HFFc6 (cell line): ENCODE results near the gene GBP2. TPM values are rescaled to one million over a fixed set of nuclear protein-coding genes. Genes with fewer than 3 reads are reported as not detected.

ENCODE experiments used
- DNase-seq: peaks from one replicate; pipeline ENCODE4 v3.0.0-alpha.2; 2018
- H3K27ac Mint-ChIP-seq: 2 replicates; pipeline ENCODE4 v1.8.0; 2020; ENCODE audit warnings: mild to moderate bottlenecking, mixed read lengths
- H3K27me3 Mint-ChIP-seq: 2 replicates; pipeline ENCODE4 v1.8.0; 2021; ENCODE audit warnings: mild to moderate bottlenecking, moderate library complexity, mixed read lengths; ENCODE audit not compliant: insufficient read depth
- H3K36me3 Mint-ChIP-seq: 2 replicates; pipeline ENCODE4 v1.8.0; 2021; ENCODE audit warnings: low read depth, mixed read lengths
- H3K4me1 Mint-ChIP-seq: 2 replicates; pipeline ENCODE4 v1.8.0; 2020; ENCODE audit warnings: low read depth, mixed read lengths
- H3K4me3 Mint-ChIP-seq: 2 replicates; pipeline ENCODE4 v1.8.0; 2020; ENCODE audit warnings: mild to moderate bottlenecking, moderate library complexity, mixed read lengths
- H3K9me3 Mint-ChIP-seq: 2 replicates; pipeline ENCODE4 v1.8.0; 2020; ENCODE audit warnings: mild to moderate bottlenecking, mixed read lengths
- CTCF ChIP-seq: fragments of 200-600 bp; sonication (generic); IDR thresholded peaks from 2 replicates; pipeline ENCODE4 v1.5.0; 2021; ENCODE audit warnings: antibody characterized with exemption, mild to moderate bottlenecking
- total RNA-seq, 6 experiments: library from RNA; stranded (reverse); fragmentation: NEBNext Ultra II Directional; extraction: Animal tissue kit (Norgen Biotek cat#: 25700); gene quantifications; 2 replicates in 1 of 6; 3 replicates in 5 of 6; pipeline ENCODE4 v1.2.3, GENCODE V29; 2021

The GBP2 gene
- total RNA-seq, 6 experiments from 2014 or later, result 0.40 to 0.85 (median 0.52) TPM

GRCh38 chr1:89070509-89070908 lies 55.4 kb downstream of the GBP2 start:
- Mint-ChIP-seq H3K27ac (no peak overlapping the region), H3K4me1 (peaks cover 26% of the 10 kb centered on the region), H3K4me3 (peak overlapping the region; percentile 82; the same call in 1 of the 2 replicates), H3K9me3 (peaks cover 8% of the 10 kb centered on the region; the same call in 1 of the 2 replicates), H3K27me3 (peaks cover 2% of the 10 kb centered on the region; the same call in 1 of the 2 replicates), H3K36me3 (no peaks in the 10 kb centered on the region)
- TF ChIP-seq CTCF, result no peak
- no peak for DNase-seq

- Mint-ChIP-seq H3K36me3 (no peaks in the 10 kb centered on the region), H3K4me3 (peak overlapping the region; percentile 82), H3K27me3 (peaks cover 2% of the 10 kb centered on the region; the same call in 1 of the 2 replicates), H3K27ac (no peak overlapping the region), H3K4me1 (peaks cover 29% of the 10 kb centered on the region), H3K9me3 (peaks cover 8% of the 10 kb centered on the region; the same call in 1 of the 2 replicates)
- no peak for DNase-seq
- no peak for TF ChIP-seq CTCF
Observed at GRCh38 chr1:89069951-89070350, 56.0 kb downstream of the GBP2 start.

GRCh38 chr1:89068291-89068690 lies 57.6 kb downstream of the GBP2 start:
- no peak overlapping the region for H3K4me3 Mint-ChIP-seq
- no peaks in the 10 kb centered on the region for H3K36me3 Mint-ChIP-seq
- no peaks in the 10 kb centered on the region for H3K9me3 Mint-ChIP-seq
- no peak for TF ChIP-seq CTCF
- peaks cover 40% of the 10 kb centered on the region for H3K4me1 Mint-ChIP-seq
- H3K27ac Mint-ChIP-seq, result peak overlapping the region; percentile 27; the same call in 1 of the 2 replicates
- DNase-seq, result peak; percentile 68
- peaks cover 2% of the 10 kb centered on the region; the same call in 1 of the 2 replicates for H3K27me3 Mint-ChIP-seq

GRCh38 chr1:89065079-89065868 lies 60.6 kb downstream of the GBP2 start, which contains the start of gene GBP1:
GBP1 (minus strand) TSS chr1:89065208; CDS start chr1:89063234, 1,974 bp downstream.
- DNase-seq, result peak; percentile 68
- Mint-ChIP-seq H3K9me3 (no peaks in the 10 kb centered on the region), H3K4me3 (peak within 1 kb of the TSS; percentile 88)

GRCh38 chr1:89064632-89065031 lies 61.3 kb downstream of the GBP2 start:
- peaks cover 16% of the 10 kb centered on the region for H3K36me3 Mint-ChIP-seq
- peaks cover 2% of the 10 kb centered on the region; the same call in 1 of the 2 replicates for H3K27me3 Mint-ChIP-seq
- H3K27ac Mint-ChIP-seq, result peak overlapping the region; percentile 86
- H3K9me3 Mint-ChIP-seq, result no peaks in the 10 kb centered on the region
- H3K4me3 Mint-ChIP-seq, result peak overlapping the region; percentile 88
- H3K4me1 Mint-ChIP-seq, result peaks cover 59% of the 10 kb centered on the region
- DNase-seq, result no peak
- no peak for TF ChIP-seq CTCF

More at GRCh38 chr1:89065079-89065868, 60.6 kb downstream of the GBP2 start, which contains the start of gene GBP1:
- H3K4me1 Mint-ChIP-seq, result peaks cover 61% of the 10 kb centered on the region
- peaks cover 16% of the 10 kb centered on the region for H3K36me3 Mint-ChIP-seq
- peak within 1 kb of the TSS; percentile 86 for H3K27ac Mint-ChIP-seq
- TF ChIP-seq CTCF, result no peak
- H3K27me3 Mint-ChIP-seq, result peaks cover 2% of the 10 kb centered on the region; the same call in 1 of the 2 replicates
